Central memory CD4-positive, alpha-beta T cell (primary cell): Measurements from ENCODE around the gene MORN1.

Experiments used
- DNase-seq: peaks from one replicate; pipeline ENCODE4 v3.0.0; 2022

The MORN1 gene

GRCh38 chr1:2271841-2272655 is 119.3 kb downstream of the MORN1 start:
- no peak for DNase-seq
